Measurements from ENCODE around the gene ELF5.

Gene ELF5

DNA sequence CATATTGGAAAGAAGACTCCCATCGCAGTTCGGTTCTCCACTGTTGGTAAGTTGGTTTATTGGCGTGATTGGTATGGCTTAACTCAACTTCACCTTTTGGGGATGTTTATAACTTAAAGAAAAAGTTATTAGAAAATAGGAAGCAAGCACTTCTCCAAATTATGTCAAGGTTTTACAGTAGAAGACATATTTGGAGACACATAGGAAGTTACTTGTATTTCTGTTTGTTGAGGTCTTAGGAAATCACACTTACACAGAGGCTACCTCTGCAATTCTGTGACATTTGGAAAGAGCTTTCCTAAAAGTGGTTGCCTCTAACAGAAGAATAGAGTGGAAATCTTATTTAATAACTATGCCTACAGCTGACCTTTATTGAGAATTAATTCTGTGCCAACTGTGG lies 62.5 kb downstream of the ELF5 start:
- H3K4me2 ChIP-seq (ENCODE audit: low read depth, low read length, poor library complexity, severe bottlenecking): no peak overlapping the region
- H3K4me3 ChIP-seq (ENCODE audit: insufficient read depth, low read length, poor library complexity, severe bottlenecking): no peak overlapping the region
- no peaks in the 10 kb centered on the region for H3K79me2 ChIP-seq (ENCODE audit: insufficient read depth, low read length)
- H3F3A ChIP-seq (ENCODE audit: insufficient read depth): no peaks in the 10 kb centered on the region
- no peak for TF ChIP-seq EZH2phosphoT487 (conservative IDR thresholded peaks at IDR 0.05; ENCODE audit: low read length)
- TF ChIP-seq, protein P1, sequence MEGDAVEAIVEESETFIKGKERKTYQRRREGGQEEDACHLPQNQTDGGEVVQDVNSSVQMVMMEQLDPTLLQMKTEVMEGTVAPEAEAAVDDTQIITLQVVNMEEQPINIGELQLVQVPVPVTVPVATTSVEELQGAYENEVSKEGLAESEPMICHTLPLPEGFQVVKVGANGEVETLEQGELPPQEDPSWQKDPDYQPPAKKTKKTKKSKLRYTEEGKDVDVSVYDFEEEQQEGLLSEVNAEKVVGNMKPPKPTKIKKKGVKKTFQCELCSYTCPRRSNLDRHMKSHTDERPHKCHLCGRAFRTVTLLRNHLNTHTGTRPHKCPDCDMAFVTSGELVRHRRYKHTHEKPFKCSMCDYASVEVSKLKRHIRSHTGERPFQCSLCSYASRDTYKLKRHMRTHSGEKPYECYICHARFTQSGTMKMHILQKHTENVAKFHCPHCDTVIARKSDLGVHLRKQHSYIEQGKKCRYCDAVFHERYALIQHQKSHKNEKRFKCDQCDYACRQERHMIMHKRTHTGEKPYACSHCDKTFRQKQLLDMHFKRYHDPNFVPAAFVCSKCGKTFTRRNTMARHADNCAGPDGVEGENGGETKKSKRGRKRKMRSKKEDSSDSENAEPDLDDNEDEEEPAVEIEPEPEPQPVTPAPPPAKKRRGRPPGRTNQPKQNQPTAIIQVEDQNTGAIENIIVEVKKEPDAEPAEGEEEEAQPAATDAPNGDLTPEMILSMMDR (IDR thresholded peaks at IDR 0.05; ENCODE audit: insufficient read depth, low read length, poor library complexity, severe bottlenecking): no peak
- no peaks in the 10 kb centered on the region for H3K27me3 ChIP-seq (ENCODE audit: low read length)
- no peaks in the 10 kb centered on the region for H4K20me1 ChIP-seq (ENCODE audit: low read depth, low read length)
- no peak overlapping the region for H3K9ac ChIP-seq (ENCODE audit: low read length)
- no peaks in the 10 kb centered on the region for H3K9me3 ChIP-seq (ENCODE audit: insufficient read depth, low read length)
- H3K27ac ChIP-seq (ENCODE audit: low read depth, low read length): no peak overlapping the region
- H2AFZ ChIP-seq (ENCODE audit: low read depth, low read length, severe bottlenecking): no peak overlapping the region
- H3K36me3 ChIP-seq (ENCODE audit: low read length): peaks cover 25% of the 10 kb centered on the region
- H3K9me2 ChIP-seq (replicated peaks; ENCODE audit: insufficient read depth, low read length): no peaks in the 10 kb centered on the region

DNA sequence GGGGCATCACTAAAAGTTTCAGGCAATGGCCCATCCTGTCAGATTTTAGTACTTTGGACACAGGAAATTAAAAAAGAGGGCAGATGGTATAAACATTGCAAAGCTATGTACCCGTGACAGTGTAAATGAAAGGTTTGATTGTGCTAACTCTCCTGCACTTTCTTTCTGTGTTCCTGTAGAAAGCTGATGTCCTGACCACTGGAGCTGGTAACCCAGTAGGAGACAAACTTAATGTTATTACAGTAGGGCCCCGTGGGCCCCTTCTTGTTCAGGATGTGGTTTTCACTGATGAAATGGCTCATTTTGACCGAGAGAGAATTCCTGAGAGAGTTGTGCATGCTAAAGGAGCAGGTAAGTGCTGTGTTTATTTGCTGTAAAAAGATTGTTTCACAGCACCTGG lies 64.6 kb downstream of the ELF5 start:
- Histone ChIP-seq H4K20me1 (ENCODE audit: low read depth, low read length) (no peaks in the 10 kb centered on the region), H3K9me2 (replicated peaks; ENCODE audit: insufficient read depth, low read length) (no peaks in the 10 kb centered on the region), H2AFZ (ENCODE audit: low read depth, low read length, severe bottlenecking) (no peak overlapping the region), H3K27me3 (ENCODE audit: low read length) (no peaks in the 10 kb centered on the region), H3K4me2 (ENCODE audit: low read depth, low read length, poor library complexity, severe bottlenecking) (no peak overlapping the region), H3K4me3 (ENCODE audit: insufficient read depth, low read length, poor library complexity, severe bottlenecking) (no peak overlapping the region), H3K79me2 (ENCODE audit: insufficient read depth, low read length) (no peaks in the 10 kb centered on the region), H3F3A (ENCODE audit: insufficient read depth) (no peaks in the 10 kb centered on the region), H3K9me3 (ENCODE audit: insufficient read depth, low read length) (no peaks in the 10 kb centered on the region), H3K36me3 (ENCODE audit: low read length) (peaks cover 14% of the 10 kb centered on the region), H3K9ac (ENCODE audit: low read length) (no peak overlapping the region), H3K27ac (ENCODE audit: low read depth, low read length) (no peak overlapping the region)
- no peak for TF ChIP-seq EZH2phosphoT487 (conservative IDR thresholded peaks at IDR 0.05; ENCODE audit: low read length)
- TF ChIP-seq, protein P1 (IDR thresholded peaks at IDR 0.05; ENCODE audit: insufficient read depth, low read length, poor library complexity, severe bottlenecking): no peak

- no peak overlapping the region for H3K9ac ChIP-seq (ENCODE audit: low read length)
- no peaks in the 10 kb centered on the region for H3F3A ChIP-seq (ENCODE audit: insufficient read depth)
- H3K27me3 ChIP-seq (ENCODE audit: low read length): no peaks in the 10 kb centered on the region
- no peaks in the 10 kb centered on the region for H3K9me2 ChIP-seq (replicated peaks; ENCODE audit: insufficient read depth, low read length)
- H3K4me3 ChIP-seq (ENCODE audit: insufficient read depth, low read length, poor library complexity, severe bottlenecking): no peak overlapping the region
- no peaks in the 10 kb centered on the region for H3K79me2 ChIP-seq (ENCODE audit: insufficient read depth, low read length)
- peaks cover 8% of the 10 kb centered on the region for H3K36me3 ChIP-seq (ENCODE audit: low read length)
- H3K27ac ChIP-seq (ENCODE audit: low read depth, low read length): no peak overlapping the region
- no peaks in the 10 kb centered on the region for H4K20me1 ChIP-seq (ENCODE audit: low read depth, low read length)
- H2AFZ ChIP-seq (ENCODE audit: low read depth, low read length, severe bottlenecking): no peak overlapping the region
- no peaks in the 10 kb centered on the region for H3K9me3 ChIP-seq (ENCODE audit: insufficient read depth, low read length)
- H3K4me2 ChIP-seq (ENCODE audit: low read depth, low read length, poor library complexity, severe bottlenecking): no peak overlapping the region
- no peak for TF ChIP-seq EZH2phosphoT487 (conservative IDR thresholded peaks at IDR 0.05; ENCODE audit: low read length)
- TF ChIP-seq, protein P1 (IDR thresholded peaks at IDR 0.05; ENCODE audit: insufficient read depth, low read length, poor library complexity, severe bottlenecking): no peak
Measured at GRCh38 chr11:34448223-34448994, 65.2 kb downstream of the ELF5 start.
